Stomach (tissue), 9 donors: ENCODE measurements around the gene AUH. TPM values are rescaled to one million over a fixed set of nuclear protein-coding genes. Genes with fewer than 3 reads are reported as not detected.
A peak's percentile ranks its signal among the peaks of the same experiment; 100 is the strongest.

Source experiments
- DNase-seq, 2 donors: peaks; one replicate each; pipeline versions ENCODE4 v3.0.0 to v3.0.0-alpha.2; 2013 to 2019
- H3K27ac ChIP-seq, 5 donors: fragments of 200-600 bp in 4 of 5; sonication (generic) in 4 of 5; one replicate each; pipeline ENCODE4 v1.5.1; 2013 to 2019; ENCODE audit warnings: mild to moderate bottlenecking in 1 of 5, moderate library complexity in 1 of 5
- H3K27me3 ChIP-seq, 3 donors: fragments of 200-600 bp; sonication (generic); one replicate each; pipeline ENCODE4 v1.5.1; 2017 to 2019; ENCODE audit warnings: mixed run types in 1 of 3
- H3K36me3 ChIP-seq, 4 donors: fragments of 200-600 bp; sonication (generic); 1 replicate in 3 of 4; 2 replicates in 1 of 4; pipeline ENCODE4 v1.5.1; 2016 to 2019
- H3K4me1 ChIP-seq, 4 donors: fragments of 200-600 bp; sonication (generic); one replicate each; pipeline ENCODE4 v1.5.1; 2016 to 2019
- H3K4me3 ChIP-seq, 4 donors: fragments of 200-600 bp; sonication (generic) in 3 of 4; one replicate each; pipeline ENCODE4 v1.5.1; 2016 to 2019; ENCODE audit warnings: mild to moderate bottlenecking in 1 of 4
- H3K9me3 ChIP-seq, 4 donors: fragments of 200-600 bp; sonication (generic); one replicate each; pipeline ENCODE4 v1.5.1; 2016 to 2019
- EP300 ChIP-seq: sonication (generic); formaldehyde crosslinking; IDR thresholded peaks from one replicate; pipeline ENCODE4 v1.6.1; 2017; ENCODE audit warnings: antibody characterized with exemption
- POLR2A ChIP-seq, 4 donors: fragments of 450-650 bp; IDR thresholded peaks; one replicate each; pipeline ENCODE4 v1.6.1; 2016; ENCODE audit warnings: antibody characterized with exemption in 4 of 4, control low read depth in 2 of 4, mild to moderate bottlenecking in 1 of 4, moderate library complexity in 1 of 4
- POLR2AphosphoS5 ChIP-seq, 3 donors: sonication (generic); formaldehyde crosslinking; IDR thresholded peaks; one replicate each; pipeline ENCODE4 v1.6.1; 2016; ENCODE audit warnings: antibody characterized with exemption in 3 of 3
- WGBS, 5 donors: extraction: QIAGEN DNeasy Blood & Tissue Kit in 3 of 5; methylation state at CpG; one replicate each; pipeline versions ENCODE4 v1.1.5 to v1.1.7; 2013 to 2018; 5-methylcytosine and 5-hydroxymethylcytosine counted together
- intact Hi-C: fragments of 100-400 bp; cut with DNase I; formaldehyde crosslinking; loops from one replicate; pipeline ENCODE4 v1.15.1; 2023; ENCODE audit warnings: low total_unique reads
- polyA plus RNA-seq, 3 donors: library from polyadenylated mRNA; stranded (reverse); fragments of 200-250 nt; gene quantifications; one replicate each; pipeline ENCODE4 v1.2.3, GENCODE V29; 2013
- total RNA-seq, 5 donors: library from RNA; depleted of rRNA; stranded (reverse); fragments of >200 nt; gene quantifications; one replicate each; pipeline versions ENCODE4 v1.1.0 to v1.2.3, GENCODE V29; 2014 to 2016
- TF ChIP-seq, protein P1 (sequence below), 7 experiments: fragments of 450-650 bp in 4 of 7; fragments of 200-600 bp in 3 of 7; sonication (generic) in 3 of 7; IDR thresholded peaks; one replicate each; pipeline ENCODE4 v1.5.1; 2016 to 2019; ENCODE audit warnings: antibody characterized with exemption in 7 of 7, control low read depth in 2 of 7, mild to moderate bottlenecking in 1 of 7
- donor health status: healthy with polysubstance abuse.
- donor health status: Bipolar disorder and iron deficiency.
- donor health status: healthy.

Gene AUH
- total and polyA plus RNA-seq, 8 donors, result 5.8 to 331 (median 24.5) TPM

DNA sequence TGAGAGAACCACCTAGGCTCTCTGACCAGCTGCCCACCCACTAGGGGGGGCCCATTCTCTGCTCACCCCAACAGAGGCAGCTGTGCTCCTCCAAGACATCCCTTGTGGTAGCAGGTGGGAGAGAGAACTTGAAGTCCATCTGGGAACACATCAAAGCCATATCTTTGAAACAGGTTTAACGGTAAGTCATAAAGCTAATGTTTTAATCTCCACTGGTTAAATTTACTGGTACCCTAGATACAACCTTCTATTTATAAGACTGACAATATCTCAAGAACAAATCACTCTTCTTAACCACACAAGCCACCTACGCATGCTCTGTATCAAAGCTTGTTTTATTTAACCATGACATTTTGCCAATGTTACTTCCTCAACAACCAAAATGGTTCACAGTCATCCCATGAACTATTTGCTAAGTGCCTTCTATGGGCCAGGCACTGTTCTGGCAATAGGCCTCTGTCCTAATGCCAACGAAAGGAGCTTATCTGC lies 20.4 kb downstream of the AUH start:
- Histone ChIP-seq H3K4me1 (peaks cover 8 to 23% (median 12%) of the 10 kb centered on the region in 4 donors), H3K27me3 (no peaks in the 10 kb centered on the region), H3K4me3 (no peak overlapping the region), H3K27ac (peak overlapping the region; percentile 13 to 59 (median 48)), H3K36me3 (peaks cover 7 to 48% (median 34%) of the 10 kb centered on the region in 4 donors), H3K9me3 (no peaks in the 10 kb centered on the region)
- TF ChIP-seq EP300, result no peak
- no peak for TF ChIP-seq POLR2A (IDR thresholded peaks at IDR 0.05)
- TF ChIP-seq POLR2AphosphoS5 (IDR thresholded peaks at IDR 0.05), result peak in 1 of 3 donors; percentile 69
- intact Hi-C loops, result no loop called here
- DNase-seq, result no peak
- WGBS, 5 donors, result 28 to 55% (median 48%) methylated on average over 3 of the region's 3 CpGs

DNA sequence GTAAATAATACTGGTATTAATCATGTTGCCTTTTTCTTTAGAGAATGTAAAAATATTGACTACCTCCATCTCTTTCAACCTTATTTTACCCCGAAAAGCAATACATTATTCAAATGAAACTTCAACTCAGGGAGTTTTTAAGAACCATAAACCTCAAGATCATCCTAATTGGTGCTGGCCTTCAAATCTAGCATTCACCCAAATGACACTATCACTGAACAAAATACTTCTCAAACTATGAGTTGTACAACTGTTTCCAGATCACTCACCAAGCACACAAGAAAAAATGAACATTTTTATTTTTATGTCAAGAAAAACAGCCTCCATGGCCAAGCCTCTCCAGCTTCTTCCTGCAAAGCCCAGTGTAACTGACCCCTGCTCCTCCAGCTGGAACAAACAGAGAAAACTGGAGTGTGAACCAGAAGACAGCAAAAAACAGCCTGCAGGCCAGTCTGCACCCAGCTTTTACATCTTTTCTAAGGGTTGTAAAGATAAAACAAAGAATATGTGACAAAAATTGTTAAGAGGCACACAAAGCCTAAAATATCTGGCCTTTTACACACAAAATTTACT lies 21.2 kb downstream of the AUH start:
- Histone ChIP-seq H3K27me3 (no peaks in the 10 kb centered on the region), H3K9me3 (no peaks in the 10 kb centered on the region), H3K4me1 (peaks cover 8 to 23% (median 12%) of the 10 kb centered on the region in 4 donors), H3K4me3 (no peak overlapping the region), H3K36me3 (peaks cover 7 to 48% (median 34%) of the 10 kb centered on the region in 4 donors), H3K27ac (peak overlapping the region in 4 of 5 donors; percentile 13 to 59 (median 24))
- DNase-seq, result no peak
- TF ChIP-seq, protein P1, sequence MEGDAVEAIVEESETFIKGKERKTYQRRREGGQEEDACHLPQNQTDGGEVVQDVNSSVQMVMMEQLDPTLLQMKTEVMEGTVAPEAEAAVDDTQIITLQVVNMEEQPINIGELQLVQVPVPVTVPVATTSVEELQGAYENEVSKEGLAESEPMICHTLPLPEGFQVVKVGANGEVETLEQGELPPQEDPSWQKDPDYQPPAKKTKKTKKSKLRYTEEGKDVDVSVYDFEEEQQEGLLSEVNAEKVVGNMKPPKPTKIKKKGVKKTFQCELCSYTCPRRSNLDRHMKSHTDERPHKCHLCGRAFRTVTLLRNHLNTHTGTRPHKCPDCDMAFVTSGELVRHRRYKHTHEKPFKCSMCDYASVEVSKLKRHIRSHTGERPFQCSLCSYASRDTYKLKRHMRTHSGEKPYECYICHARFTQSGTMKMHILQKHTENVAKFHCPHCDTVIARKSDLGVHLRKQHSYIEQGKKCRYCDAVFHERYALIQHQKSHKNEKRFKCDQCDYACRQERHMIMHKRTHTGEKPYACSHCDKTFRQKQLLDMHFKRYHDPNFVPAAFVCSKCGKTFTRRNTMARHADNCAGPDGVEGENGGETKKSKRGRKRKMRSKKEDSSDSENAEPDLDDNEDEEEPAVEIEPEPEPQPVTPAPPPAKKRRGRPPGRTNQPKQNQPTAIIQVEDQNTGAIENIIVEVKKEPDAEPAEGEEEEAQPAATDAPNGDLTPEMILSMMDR (IDR thresholded peaks at IDR 0.05), result no peak
- no peak for TF ChIP-seq EP300
- intact Hi-C loops, result no loop called here
- 92 to 99% (median 94%) methylated on average over 1 of the region's 1 CpG for WGBS, 5 donors

DNA sequence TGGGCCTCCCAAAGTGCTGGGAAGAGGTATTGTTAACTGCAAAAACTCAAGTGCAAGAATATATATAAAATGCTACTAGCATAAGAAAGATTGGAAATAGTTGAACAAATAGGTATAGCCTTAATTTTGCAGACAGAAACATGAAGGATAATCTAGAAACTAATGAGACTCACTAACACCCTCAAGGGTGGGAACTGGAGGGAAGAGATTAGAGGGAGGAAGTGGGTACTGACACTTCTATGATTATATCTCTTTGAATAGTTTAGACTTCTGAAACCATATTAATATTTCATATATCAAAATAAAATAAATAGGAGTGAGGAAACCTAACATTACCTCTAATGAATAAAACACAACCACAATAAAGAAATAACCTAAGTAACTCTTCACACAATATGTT lies 23.0 kb downstream of the AUH start:
- no peak for DNase-seq
- Histone ChIP-seq H3K4me3 (no peak overlapping the region), H3K4me1 (peaks cover 8 to 26% (median 16%) of the 10 kb centered on the region in 4 donors), H3K27ac (no peak overlapping the region), H3K36me3 (peaks cover 7 to 48% (median 34%) of the 10 kb centered on the region in 4 donors), H3K27me3 (no peaks in the 10 kb centered on the region), H3K9me3 (no peaks in the 10 kb centered on the region)
- TF ChIP-seq, protein P1 (IDR thresholded peaks at IDR 0.05), result no peak
- TF ChIP-seq POLR2A (IDR thresholded peaks at IDR 0.05) (no peak), EP300 (no peak), POLR2AphosphoS5 (IDR thresholded peaks at IDR 0.05) (no peak)
- intact Hi-C loops, result no loop called here

DNA sequence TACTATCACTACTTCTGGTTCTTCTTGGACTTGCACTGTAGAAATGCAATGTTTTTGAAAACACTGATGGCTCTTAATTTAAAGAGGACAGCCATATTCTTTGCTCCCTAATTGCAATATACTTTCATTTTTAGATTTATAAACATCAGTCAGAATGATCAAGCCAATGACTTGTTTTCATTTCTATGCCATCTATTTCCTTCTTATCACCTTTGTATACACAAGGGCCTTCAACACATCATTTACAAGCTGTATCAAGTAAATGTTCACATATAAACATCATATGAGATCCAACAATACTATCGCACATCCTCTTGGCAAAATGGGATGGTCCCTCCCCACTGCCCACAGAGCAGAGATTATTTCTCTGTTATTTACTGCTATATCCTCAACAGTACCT lies 24.9 kb downstream of the AUH start:
- TF ChIP-seq, protein P1 (IDR thresholded peaks at IDR 0.05), result no peak
- TF ChIP-seq POLR2AphosphoS5 (IDR thresholded peaks at IDR 0.05) (no peak), POLR2A (IDR thresholded peaks at IDR 0.05) (no peak), EP300 (no peak)
- Histone ChIP-seq H3K4me3 (no peak overlapping the region), H3K9me3 (no peaks in the 10 kb centered on the region), H3K36me3 (peaks cover under 1 to 41% (median 21%) of the 10 kb centered on the region in 4 donors), H3K4me1 (peaks cover 4 to 43% (median 19%) of the 10 kb centered on the region in 4 donors), H3K27ac (no peak overlapping the region), H3K27me3 (no peaks in the 10 kb centered on the region)
- no peak for DNase-seq
- 82 to 100% (median 89%) methylated on average over 1 of the region's 1 CpG for WGBS, 5 donors
- intact Hi-C loops, result no loop called here

DNA sequence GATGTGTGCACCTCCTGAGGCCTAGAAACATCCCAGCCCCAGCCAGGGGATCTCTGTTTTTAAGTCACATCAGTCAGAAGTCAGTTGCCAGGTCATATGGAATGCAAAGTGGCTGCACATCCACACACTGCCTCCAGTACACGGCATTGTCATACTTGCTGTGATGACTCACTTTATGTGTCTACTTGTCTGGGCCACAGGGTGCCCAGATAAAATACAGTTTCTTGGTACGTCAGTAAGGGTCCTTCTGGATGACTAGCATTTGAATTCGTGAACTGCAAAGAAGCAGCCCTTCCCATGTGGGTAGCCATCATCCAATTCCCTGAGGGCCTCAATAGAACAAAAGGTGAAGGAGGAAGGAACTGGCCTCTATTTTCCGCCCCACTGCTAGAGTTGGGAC lies 27.7 kb downstream of the AUH start:
- no peak overlapping the region for H3K4me3 ChIP-seq
- 91 to 95% (median 92%) methylated on average over 4 of the region's 4 CpGs for WGBS, 5 donors
- no peak for DNase-seq
- intact Hi-C loops, result no loop called here
- H3K27me3 ChIP-seq, result no peaks in the 10 kb centered on the region
- H3K9me3 ChIP-seq, result no peaks in the 10 kb centered on the region
- H3K4me1 ChIP-seq, result peaks cover 0 to 28% (median 7%) of the 10 kb centered on the region in 4 donors
- TF ChIP-seq POLR2A (IDR thresholded peaks at IDR 0.05), result no peak
- TF ChIP-seq, protein P1 (IDR thresholded peaks at IDR 0.05), result no peak
- TF ChIP-seq EP300, result no peak
- TF ChIP-seq POLR2AphosphoS5 (IDR thresholded peaks at IDR 0.05), result no peak
- no peak overlapping the region for H3K27ac ChIP-seq
- peaks cover 0 to 16% (median 9%) of the 10 kb centered on the region in 4 donors for H3K36me3 ChIP-seq
